Measurements from ENCODE around the gene PLA2G5. TPM values are rescaled to one million over a fixed set of nuclear protein-coding genes. Genes with fewer than 3 reads are reported as not detected.
"Not testable (repeated sequence)": the region's sequence is repeated elsewhere in the genome, so short reads cannot be mapped to it uniquely, and the experiment has no call there.

Gene PLA2G5
- polyA plus RNA-seq (2011; rRNA removed) (not detected in 2 replicates), polyA minus RNA-seq (2011; rRNA and poly(A)+ RNA removed) (not detected in 2 replicates)

GRCh38 chr1:20069874-20070273 lies at the start of gene PLA2G5:
PLA2G5 (plus strand) TSS chr1:20070194; CDS start chr1:20084831, 14,637 bp downstream.
- POLR2A ChIA-PET: no interaction called here

GRCh38 chr1:20028125-20028524 lies 41.9 kb upstream of the PLA2G5 start:
- no peak for DNase-seq (ENCODE audit: low read depth, low spot score)
- TF ChIP-seq CTCF (IDR thresholded peaks at IDR 0.05; ENCODE audit: low read depth, low read length): no peak
- Histone ChIP-seq H3K27ac (ENCODE audit: low read depth, low read length) (no peak overlapping the region), H3K4me3 (ENCODE audit: low read depth, low read length) (no peak overlapping the region), H3K27me3 (ENCODE audit: control insufficient read depth, insufficient read depth, low read length) (peaks cover 18% of the 10 kb centered on the region), H3K9me3 (ENCODE audit: control insufficient read depth, insufficient read depth, low read length) (no peaks in the 10 kb centered on the region)
- CTCF ChIA-PET: no interaction called here
- POLR2A ChIA-PET: no interaction called here

More at GRCh38 chr1:20069874-20070273, at the start of gene PLA2G5:
- CTCF ChIA-PET: no interaction called here
- no peak for DNase-seq (ENCODE audit: low read depth, low spot score)
- no peak for TF ChIP-seq CTCF (IDR thresholded peaks at IDR 0.05; ENCODE audit: low read depth, low read length)
- Histone ChIP-seq H3K9me3 (ENCODE audit: control insufficient read depth, insufficient read depth, low read length) (no peaks in the 10 kb centered on the region), H3K27me3 (ENCODE audit: control insufficient read depth, insufficient read depth, low read length) (no peaks in the 10 kb centered on the region), H3K27ac (ENCODE audit: low read depth, low read length) (peak within 1 kb of the TSS; percentile 3), H3K4me3 (ENCODE audit: low read depth, low read length) (no peak within 1 kb of the TSS)

- no peak for TF ChIP-seq CTCF (IDR thresholded peaks at IDR 0.05; ENCODE audit: low read depth, low read length)
- no peak overlapping the region for H3K4me3 ChIP-seq (ENCODE audit: low read depth, low read length)
- no peak overlapping the region for H3K27ac ChIP-seq (ENCODE audit: low read depth, low read length)
- no peak for DNase-seq (ENCODE audit: low read depth, low spot score)
- H3K27me3 ChIP-seq (ENCODE audit: control insufficient read depth, insufficient read depth, low read length): peaks cover 22% of the 10 kb centered on the region
- no peaks in the 10 kb centered on the region for H3K9me3 ChIP-seq (ENCODE audit: control insufficient read depth, insufficient read depth, low read length)
- CTCF ChIA-PET: no interaction called here
- POLR2A ChIA-PET: no interaction called here
Observed at GRCh38 chr1:20028726-20029125, 41.3 kb upstream of the PLA2G5 start.

- ChIA-PET POLR2A (no interaction called here), CTCF (no interaction called here)
- DNase-seq (ENCODE audit: low read depth, low spot score): no peak
- Histone ChIP-seq H3K27me3 (ENCODE audit: control insufficient read depth, insufficient read depth, low read length) (peaks cover 23% of the 10 kb centered on the region), H3K27ac (ENCODE audit: low read depth, low read length) (no peak overlapping the region), H3K4me3 (ENCODE audit: low read depth, low read length) (no peak overlapping the region), H3K9me3 (ENCODE audit: control insufficient read depth, insufficient read depth, low read length) (no peaks in the 10 kb centered on the region)
- TF ChIP-seq CTCF (IDR thresholded peaks at IDR 0.05; ENCODE audit: low read depth, low read length): no peak
Observed at GRCh38 chr1:20029178-20029912, 40.6 kb upstream of the PLA2G5 start.

GRCh38 chr1:20030436-20031151 lies 39.4 kb upstream of the PLA2G5 start:
- H3K9me3 ChIP-seq (ENCODE audit: control insufficient read depth, insufficient read depth, low read length); H3K27ac ChIP-seq (ENCODE audit: low read depth, low read length); CTCF ChIA-PET; DNase-seq (ENCODE audit: low read depth, low spot score); H3K4me3 ChIP-seq (ENCODE audit: low read depth, low read length); POLR2A ChIA-PET: not testable (repeated sequence)
- H3K27me3 ChIP-seq (ENCODE audit: control insufficient read depth, insufficient read depth, low read length): peaks cover 26% of the 10 kb centered on the region
